Vagina (tissue), 2 donors: Measurements from ENCODE around the gene TMIGD1. TPM values are rescaled to one million over a fixed set of nuclear protein-coding genes. Genes with fewer than 3 reads are reported as not detected.

Source experiments
- DNase-seq, 2 donors: peaks; one replicate each; pipeline ENCODE4 v3.0.0-alpha.2; 2017; ENCODE audit errors: extremely low spot score in 2 of 2
- H3K27ac ChIP-seq: fragments of 200-600 bp; sonication (generic); one replicate; pipeline ENCODE4 v1.5.1; 2019
- H3K27me3 ChIP-seq: fragments of 200-600 bp; sonication (generic); one replicate; pipeline ENCODE4 v1.5.1; 2019
- H3K36me3 ChIP-seq, 2 donors: fragments of 200-600 bp; sonication (generic); one replicate each; pipeline ENCODE4 v1.5.1; 2017 to 2019
- H3K4me1 ChIP-seq: fragments of 200-600 bp; sonication (generic); one replicate; pipeline ENCODE4 v1.5.1; 2019
- H3K4me3 ChIP-seq, 2 donors: fragments of 200-600 bp; sonication (generic); 1 replicate in 1 of 2; 2 replicates in 1 of 2; pipeline ENCODE4 v1.5.1; 2016 to 2019
- H3K9me3 ChIP-seq: fragments of 200-600 bp; sonication (generic); one replicate; pipeline ENCODE4 v1.5.1; 2019
- POLR2A ChIP-seq, 2 donors: fragments of 450-650 bp; IDR thresholded peaks; one replicate each; pipeline ENCODE4 v1.6.1; 2017; ENCODE audit warnings: antibody characterized with exemption in 2 of 2, mild to moderate bottlenecking in 2 of 2, moderate library complexity in 2 of 2
- POLR2AphosphoS5 ChIP-seq, 2 donors: sonication (generic); formaldehyde crosslinking; IDR thresholded peaks; one replicate each; pipeline ENCODE4 v1.9.0; 2017; ENCODE audit warnings: antibody characterized with exemption in 2 of 2, mild to moderate bottlenecking in 2 of 2, low read depth in 1 of 2; ENCODE audit not compliant: insufficient read depth in 1 of 2
- intact Hi-C: fragments of 100-400 bp; cut with DNase I; formaldehyde crosslinking; loops from one replicate; pipeline ENCODE4 v1.15.1; 2023
- total RNA-seq: library from RNA; depleted of rRNA; stranded (reverse); fragments of >200 nt; gene quantifications from one replicate; pipeline ENCODE4 v1.2.3, GENCODE V29; 2016
- TF ChIP-seq, protein P1 (sequence below), 3 experiments: fragments of 450-650 bp in 2 of 3; fragments of 200-600 bp in 1 of 3; sonication (generic) in 1 of 3; IDR thresholded peaks; one replicate each; pipeline ENCODE4 v1.5.1; 2017 to 2019; ENCODE audit warnings: antibody characterized with exemption in 3 of 3, mild to moderate bottlenecking in 2 of 3, moderate library complexity in 2 of 3

The TMIGD1 gene
- total RNA-seq, 1 donor from 2014 or later, result not detected

DNA sequence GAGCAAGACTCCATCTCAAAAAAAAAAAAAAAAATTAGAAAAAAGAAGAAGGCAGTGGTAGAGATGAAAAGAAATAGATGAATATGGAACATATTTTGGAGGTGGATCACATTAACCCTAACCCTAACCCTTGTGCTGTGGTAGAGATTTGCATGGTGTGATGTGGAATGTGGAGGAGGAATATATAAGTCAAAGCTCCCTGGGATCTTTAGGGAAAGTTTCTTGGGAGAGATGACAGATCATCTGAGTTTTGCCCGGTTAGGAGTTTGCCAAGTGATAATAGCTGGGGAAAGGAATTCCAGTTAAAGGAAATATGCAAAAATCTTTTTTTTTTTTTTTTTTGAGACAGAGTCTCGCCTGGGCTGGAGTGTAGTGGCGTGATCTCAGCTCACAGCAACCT is 29.1 kb downstream of the TMIGD1 start:
- no peak overlapping the region for H3K27ac ChIP-seq
- intact Hi-C loops, result no loop called here
- no peaks in the 10 kb centered on the region for H3K36me3 ChIP-seq
- no peak overlapping the region for H3K4me3 ChIP-seq
- no peak for DNase-seq
- no peaks in the 10 kb centered on the region for H3K9me3 ChIP-seq
- no peaks in the 10 kb centered on the region for H3K27me3 ChIP-seq
- no peaks in the 10 kb centered on the region for H3K4me1 ChIP-seq
- TF ChIP-seq POLR2AphosphoS5 (IDR thresholded peaks at IDR 0.05; ENCODE audit: insufficient read depth in 1 of 2, low read depth in 1 of 2) (no peak), POLR2A (IDR thresholded peaks at IDR 0.05) (no peak)
- TF ChIP-seq, protein P1, sequence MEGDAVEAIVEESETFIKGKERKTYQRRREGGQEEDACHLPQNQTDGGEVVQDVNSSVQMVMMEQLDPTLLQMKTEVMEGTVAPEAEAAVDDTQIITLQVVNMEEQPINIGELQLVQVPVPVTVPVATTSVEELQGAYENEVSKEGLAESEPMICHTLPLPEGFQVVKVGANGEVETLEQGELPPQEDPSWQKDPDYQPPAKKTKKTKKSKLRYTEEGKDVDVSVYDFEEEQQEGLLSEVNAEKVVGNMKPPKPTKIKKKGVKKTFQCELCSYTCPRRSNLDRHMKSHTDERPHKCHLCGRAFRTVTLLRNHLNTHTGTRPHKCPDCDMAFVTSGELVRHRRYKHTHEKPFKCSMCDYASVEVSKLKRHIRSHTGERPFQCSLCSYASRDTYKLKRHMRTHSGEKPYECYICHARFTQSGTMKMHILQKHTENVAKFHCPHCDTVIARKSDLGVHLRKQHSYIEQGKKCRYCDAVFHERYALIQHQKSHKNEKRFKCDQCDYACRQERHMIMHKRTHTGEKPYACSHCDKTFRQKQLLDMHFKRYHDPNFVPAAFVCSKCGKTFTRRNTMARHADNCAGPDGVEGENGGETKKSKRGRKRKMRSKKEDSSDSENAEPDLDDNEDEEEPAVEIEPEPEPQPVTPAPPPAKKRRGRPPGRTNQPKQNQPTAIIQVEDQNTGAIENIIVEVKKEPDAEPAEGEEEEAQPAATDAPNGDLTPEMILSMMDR (IDR thresholded peaks at IDR 0.05), result no peak

DNA sequence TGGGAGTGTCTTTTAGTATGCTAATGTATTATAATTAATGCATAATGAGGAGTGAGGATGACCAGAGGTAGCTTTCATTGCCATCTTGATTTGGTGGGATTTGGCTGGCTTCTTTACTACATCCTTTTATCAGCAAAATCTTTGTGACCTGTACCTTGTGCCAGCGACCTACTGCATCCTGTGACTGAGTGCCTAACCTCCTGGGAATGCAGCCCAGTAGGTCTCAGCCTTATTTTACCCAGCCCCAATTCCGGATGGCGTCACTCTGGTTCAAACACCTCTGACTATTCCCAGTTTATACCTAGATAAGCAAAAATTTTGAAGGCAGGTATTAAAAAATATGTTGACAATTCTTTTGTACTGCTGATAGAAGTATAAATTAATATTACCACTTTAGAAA is 31.6 kb downstream of the TMIGD1 start:
- Histone ChIP-seq H3K4me1 (no peaks in the 10 kb centered on the region), H3K4me3 (no peak overlapping the region), H3K9me3 (no peaks in the 10 kb centered on the region), H3K27me3 (no peaks in the 10 kb centered on the region), H3K36me3 (no peaks in the 10 kb centered on the region), H3K27ac (no peak overlapping the region)
- TF ChIP-seq, protein P1 (IDR thresholded peaks at IDR 0.05), result no peak
- TF ChIP-seq POLR2A (IDR thresholded peaks at IDR 0.05), result no peak
- no peak for TF ChIP-seq POLR2AphosphoS5 (IDR thresholded peaks at IDR 0.05; ENCODE audit: insufficient read depth in 1 of 2, low read depth in 1 of 2)
- DNase-seq, result no peak
- intact Hi-C loops, result no loop called here

DNA sequence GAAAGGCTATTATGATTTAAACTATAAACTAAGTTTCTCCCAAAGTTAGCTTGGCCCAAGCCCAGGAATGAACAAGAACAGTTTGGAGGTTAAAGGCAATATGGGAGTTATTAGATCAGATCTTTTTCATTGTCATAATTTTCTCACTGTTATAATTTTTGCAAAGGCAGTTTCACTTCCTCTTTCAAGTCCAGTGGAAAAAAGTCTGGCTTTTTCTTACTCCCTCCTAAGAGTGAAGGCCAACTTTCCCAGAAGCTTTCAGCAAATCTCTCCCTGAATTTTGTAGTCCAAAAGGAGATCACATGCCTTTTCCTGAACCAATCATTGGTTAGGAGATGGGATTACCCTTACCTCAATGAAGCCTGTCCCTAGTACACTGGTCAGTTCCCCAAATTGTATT is 33.0 kb downstream of the TMIGD1 start:
- intact Hi-C loops, result no loop called here
- Histone ChIP-seq H3K27ac (no peak overlapping the region), H3K4me3 (no peak overlapping the region), H3K9me3 (no peaks in the 10 kb centered on the region), H3K36me3 (no peaks in the 10 kb centered on the region), H3K27me3 (no peaks in the 10 kb centered on the region), H3K4me1 (no peaks in the 10 kb centered on the region)
- TF ChIP-seq POLR2AphosphoS5 (IDR thresholded peaks at IDR 0.05; ENCODE audit: insufficient read depth in 1 of 2, low read depth in 1 of 2) (no peak), POLR2A (IDR thresholded peaks at IDR 0.05) (no peak)
- TF ChIP-seq, protein P1 (IDR thresholded peaks at IDR 0.05), result no peak
- DNase-seq, result no peak

DNA sequence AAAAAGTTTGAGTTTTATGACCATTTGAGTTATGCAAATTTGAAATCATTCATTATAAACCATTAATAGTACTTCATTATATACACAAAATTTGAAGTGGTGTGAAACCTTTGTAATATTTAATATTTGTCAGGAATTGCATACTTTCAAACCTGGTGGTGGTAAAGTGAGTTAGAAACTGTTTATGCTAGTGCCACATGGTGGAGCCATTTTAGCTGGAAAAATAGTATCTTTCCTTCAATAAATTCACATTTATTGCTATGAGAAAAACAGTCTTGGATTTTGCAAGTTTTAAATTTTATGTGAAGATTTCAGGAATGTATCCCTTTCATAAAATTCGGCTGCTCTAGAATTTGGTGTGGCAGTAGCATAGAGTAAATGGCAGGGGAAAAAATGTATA is 34.9 kb downstream of the TMIGD1 start:
- no peak for TF ChIP-seq POLR2A (IDR thresholded peaks at IDR 0.05)
- H3K27me3 ChIP-seq, result no peaks in the 10 kb centered on the region
- H3K36me3 ChIP-seq, result no peaks in the 10 kb centered on the region
- DNase-seq, result no peak
- no peak overlapping the region for H3K27ac ChIP-seq
- H3K9me3 ChIP-seq, result no peaks in the 10 kb centered on the region
- H3K4me3 ChIP-seq, result no peak overlapping the region
- intact Hi-C loops, result no loop called here
- no peaks in the 10 kb centered on the region for H3K4me1 ChIP-seq

DNA sequence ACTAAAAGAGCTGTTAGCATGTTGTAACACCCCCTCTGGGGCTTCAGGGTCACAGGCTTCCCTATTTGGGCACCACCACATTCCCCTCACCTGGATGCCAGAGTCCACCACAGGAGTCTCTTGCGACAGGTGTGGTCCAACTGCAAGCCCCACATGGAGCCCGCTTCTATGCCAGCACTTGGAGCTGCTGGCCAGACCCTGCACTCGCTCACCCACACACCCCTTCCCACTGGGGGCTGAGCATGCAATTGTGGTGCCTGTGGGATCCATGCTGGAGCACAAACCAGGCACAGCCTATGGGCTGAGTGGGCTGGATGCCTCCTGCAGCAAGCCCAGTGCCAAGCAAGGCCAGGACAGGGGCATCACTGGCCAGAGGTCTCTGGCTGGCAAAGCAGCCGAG is 36.1 kb downstream of the TMIGD1 start:
- no peak for DNase-seq
- H3K9me3 ChIP-seq, result no peaks in the 10 kb centered on the region
- peaks cover 1% of the 10 kb centered on the region for H3K4me1 ChIP-seq
- H3K27ac ChIP-seq, result no peak overlapping the region
- intact Hi-C loops, result no loop called here
- H3K4me3 ChIP-seq, result no peak overlapping the region
- no peak for TF ChIP-seq POLR2A (IDR thresholded peaks at IDR 0.05)
- no peak for TF ChIP-seq POLR2AphosphoS5 (IDR thresholded peaks at IDR 0.05; ENCODE audit: insufficient read depth in 1 of 2, low read depth in 1 of 2)
- TF ChIP-seq, protein P1 (IDR thresholded peaks at IDR 0.05), result no peak
- no peaks in the 10 kb centered on the region for H3K36me3 ChIP-seq
- no peaks in the 10 kb centered on the region for H3K27me3 ChIP-seq
